ENCODE data around the gene SLX9.

Gene SLX9

DNA sequence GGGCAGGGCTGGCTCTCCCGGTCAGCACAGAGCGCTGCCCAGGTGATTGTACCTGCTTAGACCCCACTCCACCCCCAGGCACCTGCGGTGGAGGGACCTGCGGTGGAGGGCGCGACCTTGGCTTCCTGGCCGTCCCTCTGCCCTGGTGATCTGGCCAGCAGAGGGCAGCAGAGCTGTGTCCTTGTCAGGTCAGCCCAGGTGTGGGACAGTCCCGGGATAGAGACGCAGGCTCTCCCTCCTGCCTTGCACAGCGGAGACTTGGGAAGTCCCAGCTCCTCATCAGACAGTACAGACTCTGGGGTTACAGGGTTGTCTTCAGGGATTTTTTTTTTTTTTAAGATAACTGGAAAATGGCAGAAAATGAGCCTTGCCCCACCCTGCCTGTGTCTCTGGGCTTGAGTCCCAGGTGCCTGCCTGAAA, 10.0 kb downstream of the SLX9 start:
- Mint-ChIP-seq H3K36me3 (ENCODE audit: low read depth) (peaks cover 19% of the 10 kb centered on the region), H3K27me3 (no peaks in the 10 kb centered on the region), H3K4me1 (peaks cover 8% of the 10 kb centered on the region), H3K4me3 (no peak overlapping the region), H3K27ac (no peak overlapping the region), H3K9me3 (no peaks in the 10 kb centered on the region)
- DNase-seq = peak; percentile 86
- ATAC-seq = peak; percentile 82

DNA sequence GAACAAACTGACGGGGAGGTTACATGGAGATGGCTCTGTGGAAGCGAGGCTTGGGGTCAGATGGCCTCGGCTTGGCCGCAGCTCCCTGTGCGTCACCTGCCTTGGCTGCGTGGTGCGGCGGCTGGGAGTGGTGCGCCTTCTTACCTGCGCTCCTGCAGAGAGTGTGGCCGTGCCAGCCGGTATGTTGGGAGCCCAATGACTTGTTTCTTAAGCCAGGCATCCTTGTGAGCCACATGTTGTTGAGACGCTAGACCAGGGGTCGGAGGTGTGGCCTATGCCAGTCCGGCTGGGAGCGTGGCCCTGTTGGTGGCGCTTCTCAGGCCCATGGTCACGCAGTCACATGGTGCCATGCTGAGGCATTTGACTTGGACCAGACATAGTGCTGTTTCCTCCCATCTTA, 10.5 kb downstream of the SLX9 start:
- peaks cover 7% of the 10 kb centered on the region for H3K4me1 Mint-ChIP-seq
- DNase-seq = no peak
- H3K9me3 Mint-ChIP-seq = no peaks in the 10 kb centered on the region
- H3K27me3 Mint-ChIP-seq = no peaks in the 10 kb centered on the region
- H3K27ac Mint-ChIP-seq = no peak overlapping the region
- peaks cover 18% of the 10 kb centered on the region for H3K36me3 Mint-ChIP-seq (ENCODE audit: low read depth)
- no peak for ATAC-seq
- no peak overlapping the region for H3K4me3 Mint-ChIP-seq

DNA sequence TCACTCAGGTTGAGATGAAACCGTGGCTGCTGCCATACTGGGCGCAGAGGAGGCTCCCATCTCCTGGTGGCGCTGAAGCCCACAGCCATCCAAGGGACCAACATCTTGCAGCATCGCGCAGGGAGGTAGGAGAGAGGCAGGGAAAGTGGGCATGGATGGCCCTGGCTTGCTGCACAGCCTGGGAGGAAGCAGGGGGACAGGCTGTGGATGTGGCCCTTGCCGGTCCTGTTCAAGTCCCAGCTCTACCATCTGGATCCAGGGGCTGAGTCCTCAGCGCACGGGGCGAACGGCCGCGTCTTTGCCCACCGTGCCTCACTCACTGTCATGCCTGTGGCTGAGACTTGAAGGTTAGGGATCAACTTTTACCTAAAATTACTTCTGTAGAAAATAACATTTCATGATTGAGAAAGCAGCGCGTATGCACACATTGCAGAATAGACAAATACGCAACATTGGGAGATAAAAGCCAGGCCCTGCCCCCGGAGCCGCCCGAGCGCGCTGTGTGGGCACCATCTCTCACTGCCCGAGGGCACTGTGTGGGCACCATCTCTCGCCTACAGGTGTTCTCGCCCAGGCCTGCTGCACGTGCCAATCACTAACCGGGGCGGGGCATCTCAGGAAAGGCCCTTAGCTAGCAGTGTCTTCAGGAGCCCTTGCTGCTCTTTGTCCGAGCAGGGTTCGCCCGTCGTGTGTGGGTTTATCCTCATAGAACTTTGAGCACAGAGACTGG, 11.5 kb downstream of the SLX9 start:
- H3K4me3 Mint-ChIP-seq = no peak overlapping the region
- no peak for DNase-seq
- ATAC-seq = no peak
- no peak overlapping the region for H3K27ac Mint-ChIP-seq
- peaks cover 18% of the 10 kb centered on the region for H3K36me3 Mint-ChIP-seq (ENCODE audit: low read depth)
- H3K4me1 Mint-ChIP-seq = peaks cover 4% of the 10 kb centered on the region
- no peaks in the 10 kb centered on the region for H3K27me3 Mint-ChIP-seq
- no peaks in the 10 kb centered on the region for H3K9me3 Mint-ChIP-seq

DNA sequence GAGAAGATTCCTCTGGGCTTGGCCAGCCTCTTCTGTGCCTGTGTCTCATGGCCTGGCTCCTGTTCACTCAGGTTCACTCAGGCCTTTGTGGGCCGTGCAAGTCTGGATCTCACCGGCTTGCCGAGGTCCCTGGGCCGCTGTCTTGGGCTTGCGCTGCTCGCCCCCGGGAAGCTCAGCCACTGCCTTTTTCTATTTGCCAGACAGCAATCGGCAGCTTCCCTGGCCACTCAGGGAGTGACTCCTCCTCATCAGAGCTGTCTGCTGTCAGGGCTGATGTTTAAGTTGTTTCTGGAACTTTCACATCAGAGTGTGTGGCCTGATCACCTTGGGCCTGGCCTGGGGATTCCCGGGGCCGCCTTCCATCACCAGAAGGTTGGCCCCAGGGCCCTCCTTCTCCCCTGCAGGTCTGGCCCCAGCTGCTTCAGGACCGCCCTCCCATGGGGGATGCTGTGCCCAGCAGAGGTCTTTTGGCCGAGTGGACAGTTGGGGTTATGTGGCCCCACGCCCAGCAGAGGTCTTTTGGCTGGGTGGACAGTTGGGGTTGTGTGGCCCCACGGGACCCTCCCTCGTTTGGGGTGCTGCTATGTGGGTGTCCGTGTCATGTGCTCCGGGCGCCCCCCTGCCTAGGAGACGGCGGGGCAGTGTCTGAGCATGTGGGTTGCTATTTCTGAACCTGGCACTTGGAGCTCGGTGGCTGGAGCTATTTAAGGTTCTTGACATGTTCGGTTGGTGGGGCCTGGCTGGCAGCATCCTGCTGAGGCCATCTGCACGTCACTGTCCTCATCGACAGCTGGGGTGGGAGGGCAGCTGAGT, 12.5 kb downstream of the SLX9 start:
- Mint-ChIP-seq H3K27me3 (no peaks in the 10 kb centered on the region), H3K36me3 (ENCODE audit: low read depth) (peaks cover 19% of the 10 kb centered on the region), H3K9me3 (no peaks in the 10 kb centered on the region), H3K4me1 (peaks cover 4% of the 10 kb centered on the region), H3K27ac (no peak overlapping the region), H3K4me3 (no peak overlapping the region)
- ATAC-seq = no peak
- no peak for DNase-seq

DNA sequence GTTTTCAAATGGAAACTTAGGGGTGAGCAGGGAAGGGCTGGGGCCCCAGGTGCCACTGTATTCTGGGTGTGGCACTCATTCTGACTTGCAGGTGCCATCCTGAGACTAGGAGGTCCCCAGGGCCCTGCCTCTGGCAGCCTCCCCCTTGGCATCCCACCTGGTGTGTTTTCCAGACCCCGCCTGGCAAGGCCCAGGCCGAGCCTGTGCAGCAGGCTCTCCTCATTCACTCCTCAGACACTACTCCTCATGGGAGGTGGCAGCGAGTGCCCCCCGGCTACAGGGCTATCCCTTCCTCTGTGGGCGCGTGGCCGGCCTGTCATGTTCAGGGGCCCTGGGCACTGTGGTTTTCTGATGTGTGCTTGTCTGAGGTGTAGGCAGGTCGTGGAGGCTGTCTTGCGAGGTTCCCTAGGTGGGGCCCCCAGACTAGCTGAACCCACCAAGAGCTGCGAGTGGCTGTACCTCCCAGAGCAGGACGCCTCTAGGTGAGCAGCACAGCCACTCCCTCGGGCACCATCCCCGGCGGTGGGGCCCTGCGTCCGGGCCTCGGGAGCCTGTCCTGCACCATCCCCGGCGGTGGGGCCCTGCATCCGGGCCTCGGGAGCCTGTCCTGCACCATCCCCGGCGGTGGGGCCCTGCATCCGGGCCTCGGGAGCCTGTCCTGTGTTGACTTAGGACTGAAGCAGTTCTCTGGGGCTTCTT, 13.2 kb downstream of the SLX9 start:
- Mint-ChIP-seq H3K27ac (no peak overlapping the region), H3K27me3 (no peaks in the 10 kb centered on the region), H3K9me3 (no peaks in the 10 kb centered on the region), H3K36me3 (ENCODE audit: low read depth) (peaks cover 22% of the 10 kb centered on the region), H3K4me3 (no peak overlapping the region), H3K4me1 (peaks cover 4% of the 10 kb centered on the region)
- no peak for DNase-seq
- no peak for ATAC-seq

DNA sequence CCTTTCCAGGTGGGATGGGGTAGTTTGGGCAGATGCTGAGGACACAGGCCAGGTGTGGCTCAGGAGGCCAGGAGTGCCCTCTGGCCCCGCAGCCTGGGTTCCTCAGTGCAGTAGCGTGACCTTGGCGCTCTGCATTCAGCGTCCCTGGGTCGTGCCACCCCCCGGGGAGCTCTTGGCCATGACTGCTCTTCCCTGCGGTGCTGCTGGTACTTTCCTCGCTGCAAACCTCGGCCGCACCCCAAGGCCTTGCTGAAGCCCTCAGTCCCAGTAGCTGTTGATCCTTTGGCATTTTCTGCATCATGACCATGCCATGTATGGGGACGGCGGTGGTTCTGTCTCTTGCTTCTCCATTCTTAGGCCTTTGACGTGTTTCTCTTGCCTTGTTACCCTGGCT, 13.8 kb downstream of the SLX9 start:
- no peak for DNase-seq
- H3K4me1 Mint-ChIP-seq = peaks cover 4% of the 10 kb centered on the region
- H3K36me3 Mint-ChIP-seq (ENCODE audit: low read depth) = peaks cover 22% of the 10 kb centered on the region
- H3K4me3 Mint-ChIP-seq = no peak overlapping the region
- no peaks in the 10 kb centered on the region for H3K27me3 Mint-ChIP-seq
- no peak overlapping the region for H3K27ac Mint-ChIP-seq
- no peaks in the 10 kb centered on the region for H3K9me3 Mint-ChIP-seq
- no peak for ATAC-seq

DNA sequence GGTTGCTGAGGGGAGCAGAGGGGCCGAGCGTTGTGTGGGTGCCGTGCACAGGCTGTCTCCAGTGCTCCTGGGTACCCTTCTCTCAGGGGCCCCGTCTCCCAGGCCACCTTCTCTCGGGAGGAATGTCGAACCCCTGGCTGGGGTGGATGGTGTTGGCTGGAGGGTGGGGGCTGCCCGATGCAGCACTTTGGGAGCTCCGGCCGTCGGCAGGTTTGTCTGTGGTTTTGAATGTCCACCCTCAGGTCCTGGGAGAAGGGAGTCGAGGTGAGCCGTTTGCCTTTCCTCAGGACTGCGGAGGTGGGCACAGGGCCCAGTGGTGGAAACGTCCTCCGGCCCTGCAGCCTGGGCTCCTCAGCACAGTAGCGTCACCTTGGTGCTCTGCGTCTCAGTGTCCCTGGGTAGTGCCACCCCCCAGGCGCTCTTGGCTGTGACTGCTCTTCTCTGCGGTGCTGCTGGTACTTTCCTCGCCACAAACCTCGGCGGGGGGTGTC, 14.5 kb downstream of the SLX9 start:
- DNase-seq = no peak
- ATAC-seq = no peak
- Mint-ChIP-seq H3K36me3 (ENCODE audit: low read depth) (peaks cover 26% of the 10 kb centered on the region), H3K27me3 (no peaks in the 10 kb centered on the region), H3K4me3 (no peak overlapping the region), H3K9me3 (no peaks in the 10 kb centered on the region), H3K27ac (no peak overlapping the region), H3K4me1 (peaks cover 4% of the 10 kb centered on the region)

DNA sequence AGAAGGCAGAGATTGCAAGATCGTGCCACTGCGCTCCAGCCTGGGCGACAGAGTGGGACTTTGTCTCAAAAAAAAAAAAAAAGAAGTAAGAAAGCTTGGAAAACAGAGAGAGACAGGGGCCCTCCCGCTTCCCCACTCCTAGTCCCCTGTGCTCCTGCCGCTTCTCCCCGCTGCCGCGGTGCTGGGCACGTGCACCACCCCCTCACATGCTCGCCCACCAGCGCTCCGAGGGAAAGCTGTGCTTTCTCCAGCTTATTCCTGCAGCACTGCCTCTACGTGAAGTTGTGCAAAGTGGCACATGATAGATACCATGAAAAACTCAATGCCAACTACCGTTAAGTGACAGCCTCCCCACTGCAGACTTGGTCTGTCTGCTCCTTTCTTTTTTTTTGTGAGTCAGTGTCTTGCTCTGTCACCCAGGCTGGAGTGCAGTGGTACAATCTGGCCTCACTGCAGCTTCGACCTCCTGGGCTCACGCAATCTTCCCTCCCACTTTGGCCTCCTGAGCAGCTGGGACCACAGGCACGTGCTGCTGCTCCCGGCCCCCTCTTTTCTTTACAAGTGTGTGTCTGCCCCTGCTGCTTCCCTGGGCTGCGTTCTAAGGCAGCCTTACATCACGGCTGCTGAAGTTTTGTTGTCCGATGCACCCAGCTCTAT, 15.4 kb downstream of the SLX9 start:
- H3K4me3 Mint-ChIP-seq = no peak overlapping the region
- no peaks in the 10 kb centered on the region for H3K4me1 Mint-ChIP-seq
- H3K9me3 Mint-ChIP-seq = no peaks in the 10 kb centered on the region
- H3K27ac Mint-ChIP-seq = no peak overlapping the region
- peaks cover 25% of the 10 kb centered on the region for H3K36me3 Mint-ChIP-seq (ENCODE audit: low read depth)
- no peak for DNase-seq
- no peak for ATAC-seq
- H3K27me3 Mint-ChIP-seq = no peaks in the 10 kb centered on the region

DNA sequence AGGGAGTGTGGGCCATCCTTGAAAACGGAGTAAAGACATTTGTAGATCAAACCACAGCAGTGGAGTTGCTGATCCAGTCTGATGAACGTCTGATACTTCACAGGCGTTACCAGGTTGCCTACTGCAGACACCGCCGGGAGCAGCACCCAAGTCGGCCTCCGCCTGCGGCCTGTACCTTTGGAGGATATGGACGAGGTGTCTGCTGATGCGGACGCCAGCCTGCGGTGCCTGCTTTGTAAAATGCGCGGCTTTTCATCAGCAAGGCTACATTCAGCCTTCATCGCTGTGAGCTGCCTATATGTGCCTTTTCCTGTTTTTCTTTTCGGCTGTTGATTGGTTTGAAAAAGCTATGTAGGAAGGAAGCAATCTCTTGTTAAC, 16.0 kb downstream of the SLX9 start:
- Mint-ChIP-seq H3K4me1 (no peaks in the 10 kb centered on the region), H3K27ac (no peak overlapping the region), H3K4me3 (no peak overlapping the region), H3K9me3 (no peaks in the 10 kb centered on the region), H3K27me3 (no peaks in the 10 kb centered on the region), H3K36me3 (ENCODE audit: low read depth) (peaks cover 28% of the 10 kb centered on the region)
- DNase-seq (no peak), ATAC-seq (no peak)

DNA sequence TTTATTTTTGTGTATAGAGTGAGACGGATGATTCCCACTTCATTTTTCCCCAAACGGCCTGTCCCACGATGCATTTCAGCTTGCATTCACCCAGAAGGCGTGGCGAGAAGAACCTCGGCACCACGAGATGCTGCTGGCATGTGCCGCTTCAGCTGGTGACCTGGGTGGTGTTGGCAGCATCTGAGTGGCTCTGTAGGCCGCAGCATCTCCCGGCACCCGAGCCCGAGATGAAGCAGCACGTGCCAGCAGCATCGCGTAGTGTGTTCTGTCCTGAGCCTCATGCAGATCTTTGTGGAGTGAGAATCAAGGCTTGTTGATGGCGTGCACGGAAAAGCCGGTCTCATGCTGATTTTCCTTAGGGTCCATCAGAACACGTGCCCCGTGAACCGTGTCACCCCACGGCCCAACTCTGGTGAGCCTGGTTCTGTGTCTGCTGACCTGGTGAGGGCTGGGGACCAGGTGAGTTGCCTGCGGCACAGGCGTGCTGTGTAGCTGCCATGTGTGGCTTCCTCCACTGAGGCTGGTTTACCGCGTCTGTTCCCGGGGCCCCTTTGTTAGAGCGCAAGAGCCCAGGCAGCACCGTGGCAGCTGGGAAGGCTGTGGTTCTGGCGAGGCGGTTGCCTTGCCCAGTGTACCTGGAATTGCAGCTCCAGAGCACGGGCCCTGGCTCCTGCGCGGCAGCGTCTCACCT, 16.7 kb downstream of the SLX9 start:
- Mint-ChIP-seq H3K27me3 (no peaks in the 10 kb centered on the region), H3K9me3 (no peaks in the 10 kb centered on the region), H3K4me3 (no peak overlapping the region), H3K27ac (no peak overlapping the region), H3K4me1 (no peaks in the 10 kb centered on the region), H3K36me3 (ENCODE audit: low read depth) (peaks cover 28% of the 10 kb centered on the region)
- ATAC-seq (no peak), DNase-seq (no peak)

DNA sequence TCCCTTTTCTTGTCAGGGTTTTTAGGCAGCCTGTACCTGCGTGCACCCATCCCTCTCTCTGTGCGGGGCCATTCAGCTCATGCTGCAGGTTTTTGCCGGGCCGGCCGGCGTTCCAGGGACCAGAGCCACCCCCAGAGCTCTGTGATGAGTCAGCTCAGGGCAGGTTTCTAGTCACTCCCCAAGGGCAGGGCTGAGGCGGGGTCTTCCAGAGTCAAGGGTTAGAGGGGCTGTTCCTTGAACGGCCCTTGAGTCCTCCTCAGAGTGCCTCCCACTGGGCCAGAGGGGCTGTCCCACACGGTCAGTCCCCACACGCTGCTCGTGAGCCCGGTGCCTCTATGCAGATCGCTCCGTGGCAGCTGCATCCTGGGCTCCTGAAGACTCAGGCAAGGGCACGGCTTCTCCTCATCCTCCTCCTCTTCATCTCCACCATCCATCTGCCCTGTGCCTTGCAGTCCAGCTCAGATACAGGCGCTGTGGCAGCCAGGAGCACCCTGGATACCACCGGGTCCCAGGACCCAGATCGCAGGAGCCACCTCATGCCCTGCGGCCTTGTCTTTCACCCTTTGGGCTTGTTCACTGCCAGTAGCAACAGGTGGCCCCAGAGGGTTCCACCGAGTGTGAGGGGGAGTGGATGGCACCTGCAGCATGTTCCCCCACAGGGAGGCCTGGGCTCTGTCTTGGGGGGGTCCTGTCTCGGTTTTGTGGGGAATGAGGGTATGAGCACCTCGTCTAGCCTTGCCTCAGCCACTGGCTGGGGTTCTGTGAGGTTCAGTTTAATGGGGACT, 17.4 kb downstream of the SLX9 start:
- H3K4me1 Mint-ChIP-seq = no peaks in the 10 kb centered on the region
- peaks cover 32% of the 10 kb centered on the region for H3K36me3 Mint-ChIP-seq (ENCODE audit: low read depth)
- ATAC-seq = no peak
- DNase-seq = no peak
- no peaks in the 10 kb centered on the region for H3K27me3 Mint-ChIP-seq
- H3K27ac Mint-ChIP-seq = no peak overlapping the region
- H3K9me3 Mint-ChIP-seq = no peaks in the 10 kb centered on the region
- H3K4me3 Mint-ChIP-seq = no peak overlapping the region

DNA sequence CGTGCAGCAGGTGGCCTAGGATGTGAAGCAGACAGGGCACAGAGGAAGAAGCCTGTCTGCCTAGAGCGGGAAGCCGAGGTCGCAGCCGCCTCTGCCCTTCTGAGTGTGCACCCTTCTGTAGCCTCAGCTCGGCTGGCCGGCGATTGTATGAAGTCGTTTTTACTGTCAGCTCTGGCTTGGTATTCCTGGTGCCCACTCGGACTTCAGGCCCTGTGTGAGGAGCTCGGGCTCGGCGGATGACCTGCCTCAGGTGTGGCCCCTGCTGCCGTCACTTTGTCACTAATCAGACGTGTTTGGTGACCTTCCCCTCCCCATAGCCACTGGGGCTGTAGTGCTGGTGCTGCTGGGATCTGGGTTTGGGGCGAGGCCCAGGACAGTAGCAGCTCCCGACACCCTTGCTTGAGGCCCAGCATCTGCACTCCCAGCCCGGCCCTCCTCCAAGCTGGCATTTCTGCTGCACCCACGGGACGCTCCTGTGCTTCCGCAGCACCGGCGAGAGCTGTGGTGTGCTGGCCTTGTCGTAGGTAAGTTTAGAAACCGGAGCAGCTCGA, 18.1 kb downstream of the SLX9 start:
- H3K27ac Mint-ChIP-seq = no peak overlapping the region
- DNase-seq (no peak), ATAC-seq (no peak)
- no peak overlapping the region for H3K4me3 Mint-ChIP-seq
- no peaks in the 10 kb centered on the region for H3K4me1 Mint-ChIP-seq
- H3K27me3 Mint-ChIP-seq = no peaks in the 10 kb centered on the region
- H3K9me3 Mint-ChIP-seq = no peaks in the 10 kb centered on the region
- H3K36me3 Mint-ChIP-seq (ENCODE audit: low read depth) = peaks cover 37% of the 10 kb centered on the region

DNA sequence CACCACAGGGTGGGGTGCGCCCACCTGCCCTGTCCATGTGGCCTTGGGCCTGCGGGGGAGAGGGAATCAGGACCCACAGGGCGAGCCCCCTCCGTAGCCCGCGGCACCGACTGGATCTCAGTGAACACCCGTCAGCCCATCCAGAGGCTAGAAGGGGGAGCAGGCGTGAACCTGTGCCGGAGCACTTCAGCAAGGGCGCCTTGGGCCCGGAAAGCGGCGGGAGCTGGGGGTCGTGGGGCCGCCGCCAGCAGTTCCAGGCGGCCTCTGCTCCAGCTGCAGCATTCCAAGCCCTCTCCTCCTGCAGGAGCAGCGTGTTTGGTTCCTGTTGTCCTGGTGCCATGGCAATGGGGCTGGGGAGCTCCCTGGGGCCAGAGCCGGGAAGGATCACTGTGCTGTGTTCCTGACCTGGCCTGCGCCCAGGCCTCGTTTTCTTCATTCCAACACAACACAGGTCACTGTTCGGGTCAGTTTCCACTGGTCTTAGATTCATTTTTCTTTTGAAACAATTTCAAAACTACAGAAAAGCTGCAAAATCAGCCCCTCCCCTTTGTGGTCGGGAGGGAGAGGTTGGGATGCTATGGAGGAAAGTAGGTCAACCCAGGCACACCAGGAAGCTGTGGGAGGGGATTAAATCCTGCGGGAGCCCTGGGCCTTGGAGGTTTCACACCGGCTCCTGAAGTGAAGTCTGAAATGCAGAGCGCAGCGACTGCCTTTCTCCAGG, 18.8 kb downstream of the SLX9 start:
- Mint-ChIP-seq H3K36me3 (ENCODE audit: low read depth) (peaks cover 40% of the 10 kb centered on the region), H3K27me3 (no peaks in the 10 kb centered on the region), H3K4me3 (no peak overlapping the region), H3K27ac (no peak overlapping the region), H3K4me1 (peaks cover 3% of the 10 kb centered on the region), H3K9me3 (no peaks in the 10 kb centered on the region)
- no peak for DNase-seq
- no peak for ATAC-seq

Data from activated naive CD8-positive, alpha-beta T cell treated with anti-CD3 and anti-CD28 coated beads, Interleukin-2, amount 50 U/mL, for 24 hours (primary cell).